Measurements from ENCODE around the gene CIB2.

The CIB2 gene

DNA sequence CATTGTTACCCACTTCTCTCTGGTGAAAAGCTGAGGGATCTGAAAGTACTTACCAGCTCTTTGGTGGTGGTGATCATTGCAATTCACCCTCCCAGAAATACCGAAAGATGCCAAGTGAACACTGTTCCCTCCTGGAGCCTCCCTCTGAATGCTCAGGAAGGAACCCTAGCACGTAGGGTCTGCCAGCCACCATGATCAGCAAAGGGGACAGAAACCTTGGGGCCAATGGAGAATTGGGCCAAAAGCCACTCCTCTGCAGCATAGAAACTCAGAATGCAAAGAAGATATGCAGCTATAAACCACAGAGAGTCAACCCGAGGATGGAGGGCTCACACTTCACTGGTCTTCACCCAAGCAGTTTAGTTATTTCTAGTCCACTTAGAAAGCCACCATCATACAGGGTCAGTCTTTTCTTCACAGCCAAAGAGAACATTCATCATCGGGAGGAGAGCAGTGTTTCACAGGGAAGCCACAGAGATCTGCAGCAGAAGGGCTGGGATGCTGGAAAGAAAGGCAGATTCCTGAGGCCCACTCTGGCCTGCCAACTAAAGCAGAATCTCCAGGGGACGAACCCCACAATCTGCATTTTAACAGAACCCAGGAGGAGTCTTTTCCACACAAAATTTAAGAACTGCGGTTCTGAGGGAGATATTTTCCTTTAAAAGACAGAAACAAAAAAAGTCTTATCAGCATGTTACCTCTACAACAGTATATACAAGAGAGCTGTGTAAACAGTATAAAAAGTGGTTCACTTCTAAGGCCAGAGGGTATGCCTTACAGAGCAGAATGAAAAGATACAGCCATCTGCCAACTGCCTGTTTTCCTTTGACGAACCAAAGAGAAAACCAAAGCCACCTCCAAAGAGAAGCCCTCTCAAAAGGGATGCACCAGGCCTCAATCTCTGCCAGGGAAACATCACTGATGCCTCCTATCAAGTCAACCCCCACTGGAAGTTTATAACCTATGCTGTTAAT lies 65.0 kb downstream of the CIB2 start:
- TF ChIP-seq GLIS3 (CRISPR knock-in tag; IDR thresholded peaks at IDR 0.05) (no peak), PPARA (CRISPR knock-in tag; IDR thresholded peaks at IDR 0.05; ENCODE audit: borderline replicate concordance) (no peak), ZNF565 (CRISPR knock-in tag; conservative IDR thresholded peaks at IDR 0.05; ENCODE audit: low read depth) (no peak)
- ATAC-seq: no peak

GRCh38 chr15:78065284-78065872 lies 65.9 kb downstream of the CIB2 start:
- ATAC-seq: peak; percentile 70
- TF ChIP-seq ZFP30 (CRISPR knock-in tag; IDR thresholded peaks at IDR 0.05) (no peak), ZFP3 (CRISPR knock-in tag; IDR thresholded peaks at IDR 0.05) (no peak), POU6F1 (CRISPR knock-in tag; IDR thresholded peaks at IDR 0.05; ENCODE audit: borderline replicate concordance, low read depth) (no peak), ISL1 (CRISPR knock-in tag; IDR thresholded peaks at IDR 0.05) (no peak), ZNF565 (CRISPR knock-in tag; conservative IDR thresholded peaks at IDR 0.05; ENCODE audit: low read depth) (no peak), TOX (CRISPR knock-in tag; IDR thresholded peaks at IDR 0.05; ENCODE audit: borderline replicate concordance) (no peak), ESRRG (CRISPR knock-in tag; IDR thresholded peaks at IDR 0.05) (no peak), ZNF70 (CRISPR knock-in tag; IDR thresholded peaks at IDR 0.05) (no peak), SNAI2 (CRISPR knock-in tag; IDR thresholded peaks at IDR 0.05) (no peak), GLIS3 (CRISPR knock-in tag; IDR thresholded peaks at IDR 0.05) (no peak), BACH2 (CRISPR knock-in tag; IDR thresholded peaks at IDR 0.05; ENCODE audit: borderline replicate concordance) (no peak), RARB (CRISPR knock-in tag; IDR thresholded peaks at IDR 0.05) (no peak), ARNTL (CRISPR knock-in tag; IDR thresholded peaks at IDR 0.05; ENCODE audit: borderline replicate concordance, low read depth) (no peak), OSR1 (CRISPR knock-in tag; IDR thresholded peaks at IDR 0.05) (no peak), CREB5 (CRISPR knock-in tag; IDR thresholded peaks at IDR 0.05; ENCODE audit: low read depth) (no peak), TCF4 (CRISPR knock-in tag; IDR thresholded peaks at IDR 0.05; ENCODE audit: borderline replicate concordance) (no peak), CSDC2 (CRISPR knock-in tag; IDR thresholded peaks at IDR 0.05) (no peak)
- TF ChIP-seq, protein P1, sequence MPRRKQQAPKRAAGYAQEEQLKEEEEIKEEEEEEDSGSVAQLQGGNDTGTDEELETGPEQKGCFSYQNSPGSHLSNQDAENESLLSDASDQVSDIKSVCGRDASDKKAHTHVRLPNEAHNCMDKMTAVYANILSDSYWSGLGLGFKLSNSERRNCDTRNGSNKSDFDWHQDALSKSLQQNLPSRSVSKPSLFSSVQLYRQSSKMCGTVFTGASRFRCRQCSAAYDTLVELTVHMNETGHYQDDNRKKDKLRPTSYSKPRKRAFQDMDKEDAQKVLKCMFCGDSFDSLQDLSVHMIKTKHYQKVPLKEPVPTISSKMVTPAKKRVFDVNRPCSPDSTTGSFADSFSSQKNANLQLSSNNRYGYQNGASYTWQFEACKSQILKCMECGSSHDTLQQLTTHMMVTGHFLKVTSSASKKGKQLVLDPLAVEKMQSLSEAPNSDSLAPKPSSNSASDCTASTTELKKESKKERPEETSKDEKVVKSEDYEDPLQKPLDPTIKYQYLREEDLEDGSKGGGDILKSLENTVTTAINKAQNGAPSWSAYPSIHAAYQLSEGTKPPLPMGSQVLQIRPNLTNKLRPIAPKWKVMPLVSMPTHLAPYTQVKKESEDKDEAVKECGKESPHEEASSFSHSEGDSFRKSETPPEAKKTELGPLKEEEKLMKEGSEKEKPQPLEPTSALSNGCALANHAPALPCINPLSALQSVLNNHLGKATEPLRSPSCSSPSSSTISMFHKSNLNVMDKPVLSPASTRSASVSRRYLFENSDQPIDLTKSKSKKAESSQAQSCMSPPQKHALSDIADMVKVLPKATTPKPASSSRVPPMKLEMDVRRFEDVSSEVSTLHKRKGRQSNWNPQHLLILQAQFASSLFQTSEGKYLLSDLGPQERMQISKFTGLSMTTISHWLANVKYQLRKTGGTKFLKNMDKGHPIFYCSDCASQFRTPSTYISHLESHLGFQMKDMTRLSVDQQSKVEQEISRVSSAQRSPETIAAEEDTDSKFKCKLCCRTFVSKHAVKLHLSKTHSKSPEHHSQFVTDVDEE (CRISPR knock-in tag; IDR thresholded peaks at IDR 0.05): no peak
- TF ChIP-seq, protein P2, sequence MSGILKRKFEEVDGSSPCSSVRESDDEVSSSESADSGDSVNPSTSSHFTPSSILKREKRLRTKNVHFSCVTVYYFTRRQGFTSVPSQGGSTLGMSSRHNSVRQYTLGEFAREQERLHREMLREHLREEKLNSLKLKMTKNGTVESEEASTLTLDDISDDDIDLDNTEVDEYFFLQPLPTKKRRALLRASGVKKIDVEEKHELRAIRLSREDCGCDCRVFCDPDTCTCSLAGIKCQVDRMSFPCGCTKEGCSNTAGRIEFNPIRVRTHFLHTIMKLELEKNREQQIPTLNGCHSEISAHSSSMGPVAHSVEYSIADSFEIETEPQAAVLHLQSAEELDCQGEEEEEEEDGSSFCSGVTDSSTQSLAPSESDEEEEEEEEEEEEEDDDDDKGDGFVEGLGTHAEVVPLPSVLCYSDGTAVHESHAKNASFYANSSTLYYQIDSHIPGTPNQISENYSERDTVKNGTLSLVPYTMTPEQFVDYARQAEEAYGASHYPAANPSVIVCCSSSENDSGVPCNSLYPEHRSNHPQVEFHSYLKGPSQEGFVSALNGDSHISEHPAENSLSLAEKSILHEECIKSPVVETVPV (CRISPR knock-in tag; IDR thresholded peaks at IDR 0.05): no peak
- TF ChIP-seq, protein P3, sequence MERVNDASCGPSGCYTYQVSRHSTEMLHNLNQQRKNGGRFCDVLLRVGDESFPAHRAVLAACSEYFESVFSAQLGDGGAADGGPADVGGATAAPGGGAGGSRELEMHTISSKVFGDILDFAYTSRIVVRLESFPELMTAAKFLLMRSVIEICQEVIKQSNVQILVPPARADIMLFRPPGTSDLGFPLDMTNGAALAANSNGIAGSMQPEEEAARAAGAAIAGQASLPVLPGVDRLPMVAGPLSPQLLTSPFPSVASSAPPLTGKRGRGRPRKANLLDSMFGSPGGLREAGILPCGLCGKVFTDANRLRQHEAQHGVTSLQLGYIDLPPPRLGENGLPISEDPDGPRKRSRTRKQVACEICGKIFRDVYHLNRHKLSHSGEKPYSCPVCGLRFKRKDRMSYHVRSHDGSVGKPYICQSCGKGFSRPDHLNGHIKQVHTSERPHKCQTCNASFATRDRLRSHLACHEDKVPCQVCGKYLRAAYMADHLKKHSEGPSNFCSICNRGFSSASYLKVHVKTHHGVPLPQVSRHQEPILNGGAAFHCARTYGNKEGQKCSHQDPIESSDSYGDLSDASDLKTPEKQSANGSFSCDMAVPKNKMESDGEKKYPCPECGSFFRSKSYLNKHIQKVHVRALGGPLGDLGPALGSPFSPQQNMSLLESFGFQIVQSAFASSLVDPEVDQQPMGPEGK (CRISPR knock-in tag; IDR thresholded peaks at IDR 0.05; ENCODE audit: borderline replicate concordance): no peak
